ENCODE results near the gene TMED1.
"Not testable (repeated sequence)": the region's sequence is repeated elsewhere in the genome, so short reads cannot be mapped to it uniquely, and the experiment has no call there.

Gene TMED1

GRCh38 chr19:10861103-10861651 lies 25.2 kb upstream of the TMED1 start:
- no peak for DNase-seq

DNA sequence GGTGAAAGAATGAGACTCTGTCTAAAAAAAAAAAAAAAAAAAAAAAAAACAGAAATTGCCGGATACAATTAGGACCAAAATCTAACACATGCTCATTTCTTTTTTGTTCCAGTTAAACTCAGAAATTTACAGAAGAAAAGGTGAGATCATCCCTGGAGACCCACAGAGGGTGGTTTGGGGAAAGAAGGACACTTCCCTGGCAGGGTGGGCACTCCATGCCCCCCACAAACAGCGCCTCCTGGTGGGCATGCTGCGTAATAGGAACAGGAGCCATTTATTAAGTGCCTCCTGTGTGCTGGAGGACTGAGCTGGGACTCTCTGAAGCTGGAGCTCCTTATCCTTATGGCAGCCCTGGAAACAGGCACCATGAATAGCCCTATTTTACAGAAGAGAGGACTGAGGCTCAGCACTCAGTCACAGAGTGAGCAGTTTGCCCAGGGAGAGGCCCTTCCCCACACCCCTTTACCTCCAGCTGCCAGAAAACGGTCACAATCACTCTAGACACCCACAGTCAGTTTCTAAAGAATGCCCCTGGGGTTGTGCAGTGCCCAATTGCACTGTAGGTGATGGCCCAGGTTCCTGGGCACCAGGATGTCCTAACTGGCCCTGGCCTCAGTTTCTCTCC lies 22.3 kb upstream of the TMED1 start:
- DNase-seq, result no peak

GRCh38 chr19:10856899-10857298 lies 20.9 kb upstream of the TMED1 start:
- DNase-seq, result not testable (repeated sequence)

DNA sequence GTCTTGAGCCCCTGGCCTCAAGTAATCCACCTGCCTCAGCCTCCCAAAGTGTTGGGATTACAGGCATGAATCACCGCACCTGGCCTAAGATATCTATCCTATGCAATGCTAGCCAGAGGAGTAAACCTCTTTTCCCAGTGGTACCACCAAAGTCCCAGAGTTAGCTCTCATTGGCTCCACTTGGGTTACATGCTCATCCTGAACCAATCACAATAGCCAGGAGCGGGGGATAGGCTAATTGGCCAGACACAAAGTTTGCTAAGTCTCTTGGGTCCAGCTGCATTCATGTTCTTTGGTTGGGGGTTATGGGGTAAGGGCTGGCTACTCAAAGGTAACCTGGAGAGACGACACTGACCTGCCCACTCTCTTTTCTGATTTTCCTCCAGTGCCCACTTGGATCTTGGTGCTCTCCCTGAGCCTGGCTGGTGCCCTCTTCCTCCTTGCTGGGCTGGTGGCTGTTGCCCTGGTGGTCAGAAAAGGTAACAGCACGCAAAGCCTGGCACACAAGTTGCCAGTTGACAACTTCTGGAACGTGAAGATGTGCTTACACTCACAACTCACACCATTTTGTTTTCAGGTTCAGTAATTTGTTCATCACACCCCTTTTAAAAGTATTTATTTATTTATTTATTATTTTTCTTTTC lies 20.0 kb upstream of the TMED1 start:
- no peak for DNase-seq

- DNase-seq, result no peak
Observed at GRCh38 chr19:10854350-10855089, 18.5 kb upstream of the TMED1 start.

DNA sequence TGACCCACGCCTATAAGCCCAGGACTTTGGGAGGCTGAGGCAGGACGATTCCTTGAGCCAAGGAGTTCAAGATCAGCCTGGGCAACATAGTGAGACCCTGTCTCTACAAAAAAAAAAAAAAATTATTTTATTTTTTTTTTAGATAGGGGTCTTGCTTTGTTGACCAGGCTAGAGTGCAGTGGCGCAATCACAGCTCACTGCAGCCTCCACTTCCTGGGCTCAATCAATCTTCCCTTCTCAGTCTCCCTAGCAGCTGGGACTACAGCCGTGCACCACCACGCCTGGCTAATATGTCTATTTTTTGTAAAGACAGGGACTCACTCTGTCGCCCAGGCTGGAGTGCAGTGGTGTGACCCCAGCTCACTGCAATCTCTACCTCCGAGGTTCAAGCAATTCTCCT lies 16.9 kb upstream of the TMED1 start:
- no peak for DNase-seq

DNA sequence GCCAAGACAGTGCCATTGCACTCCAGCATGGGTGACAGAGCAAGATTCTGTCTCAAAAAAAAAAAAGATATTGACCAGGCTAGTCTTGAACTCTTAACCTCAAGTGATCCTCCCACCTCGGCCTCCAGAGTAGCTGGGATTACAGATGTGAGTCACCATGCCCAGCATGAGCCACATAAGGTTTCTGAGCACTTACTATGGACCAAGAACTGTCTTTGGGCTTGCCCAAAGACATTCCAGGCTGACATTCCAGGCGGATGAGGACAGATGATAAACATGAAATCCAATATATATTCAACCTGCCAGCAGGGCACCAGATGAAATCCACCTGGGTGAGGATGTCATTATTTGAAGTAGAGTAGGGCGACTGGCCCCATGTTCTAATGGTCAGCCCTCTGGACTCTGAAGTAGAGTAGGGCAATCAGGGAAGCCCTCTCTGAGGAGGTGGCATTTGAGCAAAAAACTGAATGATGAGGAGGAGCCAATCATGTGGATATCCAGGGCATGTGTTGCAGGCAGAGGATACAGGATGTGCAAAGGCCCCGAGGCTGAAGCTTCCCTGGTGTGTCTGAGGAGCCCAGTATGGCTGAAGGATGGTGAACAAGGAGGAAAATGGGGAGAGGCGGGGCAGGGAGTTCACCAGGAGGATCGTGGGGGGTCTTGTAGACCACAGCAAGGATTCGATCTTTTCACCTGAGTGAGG lies 16.2 kb upstream of the TMED1 start:
- no peak for DNase-seq

GRCh38 chr19:10850631-10851030 lies 14.6 kb upstream of the TMED1 start:
- DNase-seq, result no peak

DNA sequence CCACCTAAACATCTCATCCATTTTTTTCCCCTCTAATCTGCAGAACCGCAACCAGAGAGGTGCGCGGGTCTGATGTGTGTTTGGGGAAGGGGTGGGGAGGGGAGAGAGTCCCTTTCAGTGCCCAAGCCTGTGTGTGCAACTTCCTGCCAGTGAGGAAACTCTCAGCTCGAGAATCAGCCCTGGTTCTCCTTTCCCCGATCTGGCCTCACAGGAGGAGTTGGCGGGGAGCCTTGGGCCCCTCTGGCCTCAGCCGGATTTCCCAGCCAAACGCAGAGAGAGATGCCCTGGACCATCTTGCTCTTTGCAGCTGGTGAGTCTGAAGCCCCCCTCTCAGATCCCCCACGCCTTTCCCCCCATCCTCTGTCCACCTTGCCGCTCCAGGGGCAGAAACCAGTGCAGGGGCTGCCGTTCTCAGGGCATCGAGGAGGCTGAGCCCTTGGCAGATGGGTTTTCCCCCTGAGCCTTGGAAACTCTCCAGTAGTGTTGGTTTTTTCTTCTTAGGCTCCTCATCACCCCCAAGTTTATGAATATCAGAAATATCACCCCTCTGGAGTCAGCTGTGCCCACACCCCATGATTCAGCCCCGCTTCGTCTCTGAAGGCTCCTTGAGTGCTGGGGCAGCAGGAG lies 12.3 kb upstream of the TMED1 start, which contains the start of gene C19orf38:
TSS of gene C19orf38 (plus strand) at position 186 of the 627 bp plus-strand sequence. CDS start at position 280, 94 bp downstream.
- DNase-seq, result no peak

DNA sequence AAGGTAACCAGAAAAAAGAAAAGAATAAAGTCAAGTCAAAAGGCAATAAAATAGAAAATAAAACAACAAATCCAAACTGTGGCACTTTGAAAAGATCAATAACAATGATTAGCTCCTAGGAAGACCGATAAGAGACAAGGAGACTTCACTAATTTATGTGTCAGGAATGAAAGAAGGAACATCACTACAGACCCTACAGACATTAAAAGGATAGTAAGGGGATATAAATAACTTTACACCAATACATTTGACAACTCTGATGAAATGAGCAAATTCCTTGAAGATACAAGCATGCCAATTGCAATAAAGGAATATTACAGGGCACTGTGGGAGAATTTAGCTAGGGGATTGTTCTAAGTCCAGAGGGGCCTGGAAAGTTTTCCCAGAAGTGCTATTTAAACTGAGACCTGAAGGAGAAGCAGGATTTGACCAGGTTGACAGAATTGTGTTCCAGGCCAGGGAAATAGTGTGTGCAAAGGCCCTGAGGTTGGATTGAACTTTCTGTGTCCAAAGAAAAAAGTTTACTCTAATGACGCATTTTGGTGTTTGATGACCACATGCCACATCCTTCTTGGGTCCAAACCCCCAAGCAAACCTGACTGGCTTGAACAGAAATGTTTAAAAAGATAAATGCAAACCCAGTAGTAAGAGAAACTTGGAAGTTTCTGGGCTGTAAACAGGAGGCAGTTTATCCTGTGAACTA lies 10.6 kb upstream of the TMED1 start:
- DNase-seq, result no peak

DNA sequence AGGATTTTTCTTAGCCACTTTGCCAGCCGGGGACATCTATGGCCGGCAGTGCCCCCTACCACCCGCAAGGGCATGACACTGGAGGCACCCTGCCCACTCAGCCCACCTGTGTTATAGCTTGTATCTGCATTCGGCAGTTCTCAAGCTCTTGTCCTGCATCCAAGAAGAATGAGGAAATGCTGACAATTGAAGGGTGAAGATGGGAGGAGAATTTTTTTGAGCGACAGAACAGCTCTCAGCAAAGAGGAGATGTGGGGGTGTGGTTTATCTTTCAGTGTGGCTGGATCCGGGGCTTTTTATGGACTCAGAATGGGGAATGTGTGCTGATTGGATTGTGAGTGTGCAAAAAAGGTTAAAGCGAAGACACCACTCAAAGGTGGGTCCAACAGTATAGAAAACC lies 6.8 kb upstream of the TMED1 start:
- DNase-seq, result no peak

- DNase-seq, result no peak
Observed at GRCh38 chr19:10839114-10840050, 3.4 kb upstream of the TMED1 start.

GRCh38 chr19:10838377-10838776 lies 2.4 kb upstream of the TMED1 start:
- DNase-seq, result no peak

GRCh38 chr19:10837649-10838048 lies 1.6 kb upstream of the TMED1 start:
- not testable (repeated sequence) for DNase-seq

DNA sequence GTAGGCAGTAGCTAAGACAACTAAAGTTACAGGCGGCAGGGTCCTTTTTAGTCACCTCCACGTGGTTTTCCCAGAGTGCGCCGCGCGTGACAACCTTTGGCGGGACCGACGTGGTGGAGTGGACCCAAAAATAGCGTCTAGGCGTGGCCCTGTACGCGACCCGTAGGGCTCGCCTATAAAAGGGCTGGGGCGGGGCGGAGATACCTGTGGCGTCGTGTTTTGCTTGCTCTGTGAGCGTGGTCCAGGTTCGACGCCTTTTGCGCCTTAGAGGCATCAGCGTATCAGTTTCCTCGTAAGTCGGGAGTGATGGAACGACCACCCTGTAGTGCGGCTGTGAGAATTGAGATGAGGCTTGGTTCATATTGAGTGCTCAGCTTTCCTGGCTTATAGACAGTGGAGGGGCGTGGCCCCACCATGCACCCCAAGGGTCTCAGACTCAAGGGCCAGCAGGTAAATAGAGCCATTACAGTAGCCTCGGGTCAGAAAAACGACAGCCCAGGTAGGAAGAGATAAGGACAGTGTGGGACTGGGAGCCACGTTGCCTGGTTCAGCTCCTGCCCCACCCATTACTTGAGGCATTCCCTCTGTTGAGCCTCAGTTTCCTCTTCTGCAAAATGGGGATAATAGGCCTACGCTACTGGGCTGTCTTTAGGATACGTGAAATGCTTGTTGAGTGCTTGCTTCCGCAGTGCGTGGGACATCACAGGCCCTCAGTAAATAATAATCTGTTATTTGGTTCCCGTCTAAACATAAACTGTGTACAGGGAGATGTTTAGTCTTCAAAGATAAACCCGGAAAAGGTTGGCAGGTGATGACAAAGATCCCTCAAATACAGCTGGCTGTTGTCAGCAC lies 693 bp upstream of the TMED1 start:
- DNase-seq, result peak; percentile 84

- DNase-seq, result no peak
Observed at GRCh38 chr19:10835089-10835753, 791 bp downstream of the TMED1 start.

DNA sequence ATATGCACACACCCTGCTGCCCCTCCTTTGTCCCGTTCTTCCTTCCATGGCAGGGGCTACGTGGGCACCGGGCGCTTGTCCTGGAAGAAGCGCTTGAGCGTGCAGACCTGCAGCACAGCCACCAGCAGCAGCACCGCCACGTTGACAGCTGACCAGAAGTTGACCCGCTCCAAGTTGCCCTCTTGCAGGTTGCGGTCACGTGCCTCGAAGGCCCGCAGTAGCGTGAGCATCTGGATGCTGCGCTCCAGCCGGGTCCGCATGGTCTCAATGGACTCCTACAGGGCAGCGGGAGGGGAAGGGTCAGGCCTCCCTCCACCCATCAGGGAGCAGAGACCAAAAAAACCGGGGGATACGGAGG lies 3.1 kb downstream of the TMED1 start:
- no peak for DNase-seq

DNA sequence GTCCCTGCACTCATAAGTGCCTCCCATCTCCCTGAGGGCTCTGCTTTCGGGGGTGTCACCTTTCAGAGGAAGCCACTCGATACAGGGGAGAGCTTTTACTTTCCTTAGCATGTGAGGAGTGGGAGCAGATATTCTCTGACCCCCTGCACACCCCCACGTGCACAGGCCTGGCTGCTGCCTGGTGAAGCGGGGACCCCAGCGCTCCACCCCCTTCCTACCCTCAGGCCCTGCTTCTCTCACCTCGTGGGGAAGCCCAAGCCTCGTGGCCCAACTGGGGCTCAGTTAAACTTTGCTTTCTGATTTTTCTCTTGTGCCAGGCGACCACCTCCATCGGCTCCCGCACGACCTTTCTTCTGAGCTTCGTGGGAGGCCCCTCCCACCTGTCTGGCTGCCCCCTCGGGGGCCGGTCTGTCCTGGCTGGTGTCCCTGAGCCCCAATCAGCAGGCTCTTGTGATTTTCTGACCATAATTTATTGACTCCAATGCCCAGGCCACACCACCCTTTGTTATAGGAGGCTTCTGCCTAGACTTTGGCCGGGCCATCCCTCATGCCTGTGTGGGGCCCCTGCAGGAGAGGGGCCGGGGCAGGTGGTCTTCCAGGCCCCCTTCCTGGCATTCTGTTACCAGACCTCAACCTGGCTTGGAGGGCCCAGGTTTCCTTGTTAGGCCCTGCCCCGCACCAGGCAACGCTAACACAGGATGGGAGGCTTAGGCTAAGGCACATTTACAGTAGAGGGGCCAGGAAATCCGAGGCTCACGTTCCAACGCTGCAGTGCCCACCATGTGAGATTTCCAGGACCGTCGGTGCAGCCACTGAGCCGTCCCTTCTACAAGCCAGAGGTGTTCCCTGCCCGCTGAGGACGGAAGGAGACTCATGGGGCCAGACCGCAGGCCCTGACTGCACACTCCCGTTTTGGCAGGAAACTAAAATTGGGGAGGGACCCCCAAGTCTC lies 3.7 kb downstream of the TMED1 start:
- DNase-seq, result no peak

Data from NCI-H1105 (cell line).